ENCODE data around the gene NAA38. TPM values are rescaled to one million over a fixed set of nuclear protein-coding genes. Genes with fewer than 3 reads are reported as not detected.
A peak's percentile ranks its signal among the peaks of the same experiment; 100 is the strongest.

The NAA38 gene
- total RNA-seq, 1 experiment from 2014 or later = 46.3 TPM

DNA sequence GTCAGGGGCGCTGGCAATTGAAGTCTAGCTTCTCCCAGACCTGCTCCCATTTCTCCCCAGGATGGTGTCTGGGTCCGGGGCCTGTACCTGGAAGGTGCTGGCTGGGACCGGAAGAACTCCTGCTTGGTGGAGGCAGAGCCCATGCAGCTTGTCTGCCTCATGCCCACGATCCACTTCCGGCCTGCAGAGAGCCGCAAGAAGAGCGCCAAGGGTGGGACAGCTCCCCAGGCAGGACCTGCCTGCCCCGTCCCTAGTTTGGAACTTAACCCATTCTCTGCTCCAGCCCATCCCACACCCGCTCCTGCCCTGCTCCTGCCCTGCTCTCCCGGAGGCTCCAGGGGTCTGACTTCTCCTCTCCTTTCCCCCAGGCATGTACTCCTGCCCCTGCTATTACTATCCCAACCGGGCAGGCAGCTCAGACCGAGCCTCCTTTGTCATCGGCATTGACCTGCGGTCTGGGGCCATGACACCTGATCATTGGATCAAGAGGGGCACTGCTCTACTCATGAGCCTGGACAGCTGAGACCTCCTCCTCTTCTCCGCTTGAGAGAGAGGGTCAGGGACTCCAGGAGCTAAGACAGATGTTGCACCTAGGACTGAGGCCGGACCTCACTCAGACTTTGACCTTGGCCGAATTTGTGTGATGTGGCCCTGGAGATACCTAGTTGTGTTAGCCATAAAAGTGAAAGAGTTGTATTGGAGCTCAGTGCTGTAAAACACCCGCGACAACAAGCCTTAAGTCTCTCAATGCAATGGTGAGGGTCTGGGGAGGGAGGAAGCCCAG, 24.2 kb downstream of the NAA38 start:
- DNase-seq (ENCODE audit: low spot score) (no peak), ATAC-seq (no peak)
- peaks cover 18% of the 10 kb centered on the region for H3K4me1 Mint-ChIP-seq
- no peaks in the 10 kb centered on the region for H3K9me3 Mint-ChIP-seq
- peaks cover 49% of the 10 kb centered on the region for H3K27me3 Mint-ChIP-seq (ENCODE audit: low read depth)
- H3K4me3 Mint-ChIP-seq = peak overlapping the region; percentile 82
- TF ChIP-seq ZNF416 (CRISPR knock-in tag; IDR thresholded peaks at IDR 0.05) (no peak), CDX4 (CRISPR knock-in tag; IDR thresholded peaks at IDR 0.05; ENCODE audit: borderline replicate concordance) (no peak), SMAD4 (CRISPR knock-in tag; IDR thresholded peaks at IDR 0.05) (no peak), TEAD4 (CRISPR knock-in tag; IDR thresholded peaks at IDR 0.05) (no peak), GTF2I (CRISPR knock-in tag; conservative IDR thresholded peaks at IDR 0.05) (no peak), ZBTB21 (CRISPR knock-in tag; IDR thresholded peaks at IDR 0.05; ENCODE audit: borderline replicate concordance) (no peak), ZBTB43 (CRISPR knock-in tag; IDR thresholded peaks at IDR 0.05) (no peak), NFATC4 (CRISPR knock-in tag; IDR thresholded peaks at IDR 0.05) (no peak), FOXP1 (CRISPR knock-in tag; IDR thresholded peaks at IDR 0.05; ENCODE audit: borderline replicate concordance) (no peak), PRDM15 (CRISPR knock-in tag; IDR thresholded peaks at IDR 0.05) (no peak), PRRX2 (CRISPR knock-in tag; IDR thresholded peaks at IDR 0.05) (no peak), NR2C2 (CRISPR knock-in tag; IDR thresholded peaks at IDR 0.05) (no peak), MYBL2 (CRISPR knock-in tag; IDR thresholded peaks at IDR 0.05) (no peak)
- TF ChIP-seq, protein P1, sequence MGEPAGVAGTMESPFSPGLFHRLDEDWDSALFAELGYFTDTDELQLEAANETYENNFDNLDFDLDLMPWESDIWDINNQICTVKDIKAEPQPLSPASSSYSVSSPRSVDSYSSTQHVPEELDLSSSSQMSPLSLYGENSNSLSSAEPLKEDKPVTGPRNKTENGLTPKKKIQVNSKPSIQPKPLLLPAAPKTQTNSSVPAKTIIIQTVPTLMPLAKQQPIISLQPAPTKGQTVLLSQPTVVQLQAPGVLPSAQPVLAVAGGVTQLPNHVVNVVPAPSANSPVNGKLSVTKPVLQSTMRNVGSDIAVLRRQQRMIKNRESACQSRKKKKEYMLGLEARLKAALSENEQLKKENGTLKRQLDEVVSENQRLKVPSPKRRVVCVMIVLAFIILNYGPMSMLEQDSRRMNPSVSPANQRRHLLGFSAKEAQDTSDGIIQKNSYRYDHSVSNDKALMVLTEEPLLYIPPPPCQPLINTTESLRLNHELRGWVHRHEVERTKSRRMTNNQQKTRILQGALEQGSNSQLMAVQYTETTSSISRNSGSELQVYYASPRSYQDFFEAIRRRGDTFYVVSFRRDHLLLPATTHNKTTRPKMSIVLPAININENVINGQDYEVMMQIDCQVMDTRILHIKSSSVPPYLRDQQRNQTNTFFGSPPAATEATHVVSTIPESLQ (CRISPR knock-in tag; IDR thresholded peaks at IDR 0.05) = no peak
- ChIA-PET CTCF (interaction anchor here (0.9 to 5.4 kb wide), 17 partner anchors 9 to 277 kb away, joined by 3 to 66 read pairs (median 6); partner anchors contain the start of genes CYB5D1, NAA38 and TMEM88), POLR2A (interaction anchor here (1.0 to 1.1 kb wide), 2 partner anchors 10 to 12 kb away, joined by 3 read pairs; no protein-coding TSS in a partner anchor)
- H3K36me3 Mint-ChIP-seq = no peaks in the 10 kb centered on the region
- H3K27ac Mint-ChIP-seq = no peak overlapping the region

GRCh38 chr17:7832431-7832830, 24.9 kb downstream of the NAA38 start:
- H3K4me1 Mint-ChIP-seq = peaks cover 14% of the 10 kb centered on the region
- H3K27ac Mint-ChIP-seq = no peak overlapping the region
- no peak for ATAC-seq
- POLR2A ChIA-PET = no interaction called here
- TF ChIP-seq PRRX2 (CRISPR knock-in tag; IDR thresholded peaks at IDR 0.05) (no peak), AFF4 (CRISPR knock-in tag; IDR thresholded peaks at IDR 0.05; ENCODE audit: borderline replicate concordance) (no peak), SMAD3 (CRISPR knock-in tag; IDR thresholded peaks at IDR 0.05; ENCODE audit: borderline replicate concordance) (no peak)
- TF ChIP-seq, protein P2, sequence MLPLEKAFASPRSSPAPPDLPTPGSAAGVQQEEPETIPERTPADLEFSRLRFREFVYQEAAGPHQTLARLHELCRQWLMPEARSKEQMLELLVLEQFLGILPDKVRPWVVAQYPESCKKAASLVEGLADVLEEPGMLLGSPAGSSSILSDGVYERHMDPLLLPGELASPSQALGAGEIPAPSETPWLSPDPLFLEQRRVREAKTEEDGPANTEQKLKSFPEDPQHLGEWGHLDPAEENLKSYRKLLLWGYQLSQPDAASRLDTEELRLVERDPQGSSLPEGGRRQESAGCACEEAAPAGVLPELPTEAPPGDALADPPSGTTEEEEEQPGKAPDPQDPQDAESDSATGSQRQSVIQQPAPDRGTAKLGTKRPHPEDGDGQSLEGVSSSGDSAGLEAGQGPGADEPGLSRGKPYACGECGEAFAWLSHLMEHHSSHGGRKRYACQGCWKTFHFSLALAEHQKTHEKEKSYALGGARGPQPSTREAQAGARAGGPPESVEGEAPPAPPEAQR (CRISPR knock-in tag; IDR thresholded peaks at IDR 0.05) = no peak
- CTCF ChIA-PET = interaction anchor here (1.2 to 5.2 kb wide), 9 partner anchors 8 to 230 kb away, joined by 3 to 66 read pairs (median 7); no protein-coding TSS in a partner anchor
- peaks cover 55% of the 10 kb centered on the region for H3K27me3 Mint-ChIP-seq (ENCODE audit: low read depth)
- H3K36me3 Mint-ChIP-seq = no peaks in the 10 kb centered on the region
- no peak overlapping the region for H3K4me3 Mint-ChIP-seq
- H3K9me3 Mint-ChIP-seq = no peaks in the 10 kb centered on the region
- no peak for DNase-seq (ENCODE audit: low spot score)

All from WTC11 (cell line).